ENCODE data around the gene SGK2. TPM values are rescaled to one million over a fixed set of nuclear protein-coding genes. Genes with fewer than 3 reads are reported as not detected.

SGK2 gene
- total and polyA plus RNA-seq, 2 experiments from 2014 or later = 0.42 TPM; not detected in 1

DNA sequence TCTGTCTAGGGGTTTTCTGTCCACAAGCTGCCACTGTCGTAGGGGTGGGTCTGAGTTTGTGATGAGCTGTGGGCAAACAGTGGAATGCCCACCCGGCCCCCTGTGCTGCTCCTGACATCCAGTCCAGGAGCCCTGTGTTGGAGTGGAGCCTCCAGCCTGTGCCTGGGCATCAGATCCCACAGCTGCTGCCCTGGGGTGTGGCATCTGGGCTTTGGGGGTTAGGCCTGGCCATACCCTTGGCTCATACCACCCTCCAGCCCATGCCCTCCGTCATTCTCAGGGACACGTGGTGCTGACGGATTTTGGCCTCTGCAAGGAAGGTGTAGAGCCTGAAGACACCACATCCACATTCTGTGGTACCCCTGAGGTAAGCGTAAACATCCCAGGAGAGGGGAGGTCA lies 12.9 kb downstream of the SGK2 start:
- H3K9me3 Mint-ChIP-seq = no peaks in the 10 kb centered on the region; the same call in 2 of the 3 replicates
- H3K4me3 Mint-ChIP-seq = no peak overlapping the region
- no peaks in the 10 kb centered on the region for H3F3A ChIP-seq (replicated peaks; ENCODE audit: low read depth)
- H3K36me3 Mint-ChIP-seq (ENCODE audit: low read depth) = no peaks in the 10 kb centered on the region
- no peaks in the 10 kb centered on the region for H3K4me1 Mint-ChIP-seq
- H3K36me3 ChIP-seq (ENCODE audit: insufficient read depth) = no peaks in the 10 kb centered on the region
- H3K9me2 ChIP-seq (ENCODE audit: insufficient read depth) = no peaks in the 10 kb centered on the region
- H3K27me3 ChIP-seq (ENCODE audit: insufficient read depth) = no peaks in the 10 kb centered on the region
- DNase-seq (ENCODE audit: low spot score) (no peak), ATAC-seq (no peak)
- H3K79me2 ChIP-seq (replicated peaks; ENCODE audit: insufficient read depth) = no peaks in the 10 kb centered on the region
- H3K4me3 ChIP-seq = no peak overlapping the region
- H4K20me1 ChIP-seq (replicated peaks; ENCODE audit: insufficient read depth) = no peaks in the 10 kb centered on the region
- no peak overlapping the region for H3K4me2 ChIP-seq
- H3K27ac ChIP-seq (ENCODE audit: low read depth) = no peak overlapping the region
- no peak overlapping the region for H3K27ac Mint-ChIP-seq
- no peaks in the 10 kb centered on the region for H3K4me1 ChIP-seq (ENCODE audit: insufficient read depth)
- peaks cover 6% of the 10 kb centered on the region for H3K27me3 Mint-ChIP-seq (ENCODE audit: insufficient read depth, low read depth, poor library complexity)
- TF ChIP-seq, protein P1, sequence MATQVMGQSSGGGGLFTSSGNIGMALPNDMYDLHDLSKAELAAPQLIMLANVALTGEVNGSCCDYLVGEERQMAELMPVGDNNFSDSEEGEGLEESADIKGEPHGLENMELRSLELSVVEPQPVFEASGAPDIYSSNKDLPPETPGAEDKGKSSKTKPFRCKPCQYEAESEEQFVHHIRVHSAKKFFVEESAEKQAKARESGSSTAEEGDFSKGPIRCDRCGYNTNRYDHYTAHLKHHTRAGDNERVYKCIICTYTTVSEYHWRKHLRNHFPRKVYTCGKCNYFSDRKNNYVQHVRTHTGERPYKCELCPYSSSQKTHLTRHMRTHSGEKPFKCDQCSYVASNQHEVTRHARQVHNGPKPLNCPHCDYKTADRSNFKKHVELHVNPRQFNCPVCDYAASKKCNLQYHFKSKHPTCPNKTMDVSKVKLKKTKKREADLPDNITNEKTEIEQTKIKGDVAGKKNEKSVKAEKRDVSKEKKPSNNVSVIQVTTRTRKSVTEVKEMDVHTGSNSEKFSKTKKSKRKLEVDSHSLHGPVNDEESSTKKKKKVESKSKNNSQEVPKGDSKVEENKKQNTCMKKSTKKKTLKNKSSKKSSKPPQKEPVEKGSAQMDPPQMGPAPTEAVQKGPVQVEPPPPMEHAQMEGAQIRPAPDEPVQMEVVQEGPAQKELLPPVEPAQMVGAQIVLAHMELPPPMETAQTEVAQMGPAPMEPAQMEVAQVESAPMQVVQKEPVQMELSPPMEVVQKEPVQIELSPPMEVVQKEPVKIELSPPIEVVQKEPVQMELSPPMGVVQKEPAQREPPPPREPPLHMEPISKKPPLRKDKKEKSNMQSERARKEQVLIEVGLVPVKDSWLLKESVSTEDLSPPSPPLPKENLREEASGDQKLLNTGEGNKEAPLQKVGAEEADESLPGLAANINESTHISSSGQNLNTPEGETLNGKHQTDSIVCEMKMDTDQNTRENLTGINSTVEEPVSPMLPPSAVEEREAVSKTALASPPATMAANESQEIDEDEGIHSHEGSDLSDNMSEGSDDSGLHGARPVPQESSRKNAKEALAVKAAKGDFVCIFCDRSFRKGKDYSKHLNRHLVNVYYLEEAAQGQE (IDR thresholded peaks at IDR 0.05; ENCODE audit: unreplicated experiment) = no peak
- TF ChIP-seq NANOG (IDR thresholded peaks at IDR 0.05; ENCODE audit: borderline replicate concordance) (no peak), JUNB (IDR thresholded peaks at IDR 0.05; ENCODE audit: unreplicated experiment) (no peak), EZH2 (IDR thresholded peaks at IDR 0.05; ENCODE audit: low read depth, unreplicated experiment) (no peak), ZNF331 (CRISPR knock-in tag; IDR thresholded peaks at IDR 0.05; ENCODE audit: low read depth) (no peak), CREB1 (CRISPR knock-in tag; IDR thresholded peaks at IDR 0.05; ENCODE audit: low read depth) (no peak), POLR2AphosphoS5 (IDR thresholded peaks at IDR 0.05; ENCODE audit: low read depth) (no peak), EZH2phosphoT487 (IDR thresholded peaks at IDR 0.05; ENCODE audit: unreplicated experiment) (no peak), ZNF114 (CRISPR knock-in tag; IDR thresholded peaks at IDR 0.05) (no peak), STAT1 (IDR thresholded peaks at IDR 0.05; ENCODE audit: unreplicated experiment) (no peak)
- TF ChIP-seq, protein P2, sequence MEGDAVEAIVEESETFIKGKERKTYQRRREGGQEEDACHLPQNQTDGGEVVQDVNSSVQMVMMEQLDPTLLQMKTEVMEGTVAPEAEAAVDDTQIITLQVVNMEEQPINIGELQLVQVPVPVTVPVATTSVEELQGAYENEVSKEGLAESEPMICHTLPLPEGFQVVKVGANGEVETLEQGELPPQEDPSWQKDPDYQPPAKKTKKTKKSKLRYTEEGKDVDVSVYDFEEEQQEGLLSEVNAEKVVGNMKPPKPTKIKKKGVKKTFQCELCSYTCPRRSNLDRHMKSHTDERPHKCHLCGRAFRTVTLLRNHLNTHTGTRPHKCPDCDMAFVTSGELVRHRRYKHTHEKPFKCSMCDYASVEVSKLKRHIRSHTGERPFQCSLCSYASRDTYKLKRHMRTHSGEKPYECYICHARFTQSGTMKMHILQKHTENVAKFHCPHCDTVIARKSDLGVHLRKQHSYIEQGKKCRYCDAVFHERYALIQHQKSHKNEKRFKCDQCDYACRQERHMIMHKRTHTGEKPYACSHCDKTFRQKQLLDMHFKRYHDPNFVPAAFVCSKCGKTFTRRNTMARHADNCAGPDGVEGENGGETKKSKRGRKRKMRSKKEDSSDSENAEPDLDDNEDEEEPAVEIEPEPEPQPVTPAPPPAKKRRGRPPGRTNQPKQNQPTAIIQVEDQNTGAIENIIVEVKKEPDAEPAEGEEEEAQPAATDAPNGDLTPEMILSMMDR (conservative IDR thresholded peaks at IDR 0.05; ENCODE audit: low read depth in 2 of 2) = no peak
- TF ChIP-seq, protein P3, sequence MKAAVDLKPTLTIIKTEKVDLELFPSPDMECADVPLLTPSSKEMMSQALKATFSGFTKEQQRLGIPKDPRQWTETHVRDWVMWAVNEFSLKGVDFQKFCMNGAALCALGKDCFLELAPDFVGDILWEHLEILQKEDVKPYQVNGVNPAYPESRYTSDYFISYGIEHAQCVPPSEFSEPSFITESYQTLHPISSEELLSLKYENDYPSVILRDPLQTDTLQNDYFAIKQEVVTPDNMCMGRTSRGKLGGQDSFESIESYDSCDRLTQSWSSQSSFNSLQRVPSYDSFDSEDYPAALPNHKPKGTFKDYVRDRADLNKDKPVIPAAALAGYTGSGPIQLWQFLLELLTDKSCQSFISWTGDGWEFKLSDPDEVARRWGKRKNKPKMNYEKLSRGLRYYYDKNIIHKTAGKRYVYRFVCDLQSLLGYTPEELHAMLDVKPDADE (IDR thresholded peaks at IDR 0.05) = no peak
- TF ChIP-seq, protein P4, sequence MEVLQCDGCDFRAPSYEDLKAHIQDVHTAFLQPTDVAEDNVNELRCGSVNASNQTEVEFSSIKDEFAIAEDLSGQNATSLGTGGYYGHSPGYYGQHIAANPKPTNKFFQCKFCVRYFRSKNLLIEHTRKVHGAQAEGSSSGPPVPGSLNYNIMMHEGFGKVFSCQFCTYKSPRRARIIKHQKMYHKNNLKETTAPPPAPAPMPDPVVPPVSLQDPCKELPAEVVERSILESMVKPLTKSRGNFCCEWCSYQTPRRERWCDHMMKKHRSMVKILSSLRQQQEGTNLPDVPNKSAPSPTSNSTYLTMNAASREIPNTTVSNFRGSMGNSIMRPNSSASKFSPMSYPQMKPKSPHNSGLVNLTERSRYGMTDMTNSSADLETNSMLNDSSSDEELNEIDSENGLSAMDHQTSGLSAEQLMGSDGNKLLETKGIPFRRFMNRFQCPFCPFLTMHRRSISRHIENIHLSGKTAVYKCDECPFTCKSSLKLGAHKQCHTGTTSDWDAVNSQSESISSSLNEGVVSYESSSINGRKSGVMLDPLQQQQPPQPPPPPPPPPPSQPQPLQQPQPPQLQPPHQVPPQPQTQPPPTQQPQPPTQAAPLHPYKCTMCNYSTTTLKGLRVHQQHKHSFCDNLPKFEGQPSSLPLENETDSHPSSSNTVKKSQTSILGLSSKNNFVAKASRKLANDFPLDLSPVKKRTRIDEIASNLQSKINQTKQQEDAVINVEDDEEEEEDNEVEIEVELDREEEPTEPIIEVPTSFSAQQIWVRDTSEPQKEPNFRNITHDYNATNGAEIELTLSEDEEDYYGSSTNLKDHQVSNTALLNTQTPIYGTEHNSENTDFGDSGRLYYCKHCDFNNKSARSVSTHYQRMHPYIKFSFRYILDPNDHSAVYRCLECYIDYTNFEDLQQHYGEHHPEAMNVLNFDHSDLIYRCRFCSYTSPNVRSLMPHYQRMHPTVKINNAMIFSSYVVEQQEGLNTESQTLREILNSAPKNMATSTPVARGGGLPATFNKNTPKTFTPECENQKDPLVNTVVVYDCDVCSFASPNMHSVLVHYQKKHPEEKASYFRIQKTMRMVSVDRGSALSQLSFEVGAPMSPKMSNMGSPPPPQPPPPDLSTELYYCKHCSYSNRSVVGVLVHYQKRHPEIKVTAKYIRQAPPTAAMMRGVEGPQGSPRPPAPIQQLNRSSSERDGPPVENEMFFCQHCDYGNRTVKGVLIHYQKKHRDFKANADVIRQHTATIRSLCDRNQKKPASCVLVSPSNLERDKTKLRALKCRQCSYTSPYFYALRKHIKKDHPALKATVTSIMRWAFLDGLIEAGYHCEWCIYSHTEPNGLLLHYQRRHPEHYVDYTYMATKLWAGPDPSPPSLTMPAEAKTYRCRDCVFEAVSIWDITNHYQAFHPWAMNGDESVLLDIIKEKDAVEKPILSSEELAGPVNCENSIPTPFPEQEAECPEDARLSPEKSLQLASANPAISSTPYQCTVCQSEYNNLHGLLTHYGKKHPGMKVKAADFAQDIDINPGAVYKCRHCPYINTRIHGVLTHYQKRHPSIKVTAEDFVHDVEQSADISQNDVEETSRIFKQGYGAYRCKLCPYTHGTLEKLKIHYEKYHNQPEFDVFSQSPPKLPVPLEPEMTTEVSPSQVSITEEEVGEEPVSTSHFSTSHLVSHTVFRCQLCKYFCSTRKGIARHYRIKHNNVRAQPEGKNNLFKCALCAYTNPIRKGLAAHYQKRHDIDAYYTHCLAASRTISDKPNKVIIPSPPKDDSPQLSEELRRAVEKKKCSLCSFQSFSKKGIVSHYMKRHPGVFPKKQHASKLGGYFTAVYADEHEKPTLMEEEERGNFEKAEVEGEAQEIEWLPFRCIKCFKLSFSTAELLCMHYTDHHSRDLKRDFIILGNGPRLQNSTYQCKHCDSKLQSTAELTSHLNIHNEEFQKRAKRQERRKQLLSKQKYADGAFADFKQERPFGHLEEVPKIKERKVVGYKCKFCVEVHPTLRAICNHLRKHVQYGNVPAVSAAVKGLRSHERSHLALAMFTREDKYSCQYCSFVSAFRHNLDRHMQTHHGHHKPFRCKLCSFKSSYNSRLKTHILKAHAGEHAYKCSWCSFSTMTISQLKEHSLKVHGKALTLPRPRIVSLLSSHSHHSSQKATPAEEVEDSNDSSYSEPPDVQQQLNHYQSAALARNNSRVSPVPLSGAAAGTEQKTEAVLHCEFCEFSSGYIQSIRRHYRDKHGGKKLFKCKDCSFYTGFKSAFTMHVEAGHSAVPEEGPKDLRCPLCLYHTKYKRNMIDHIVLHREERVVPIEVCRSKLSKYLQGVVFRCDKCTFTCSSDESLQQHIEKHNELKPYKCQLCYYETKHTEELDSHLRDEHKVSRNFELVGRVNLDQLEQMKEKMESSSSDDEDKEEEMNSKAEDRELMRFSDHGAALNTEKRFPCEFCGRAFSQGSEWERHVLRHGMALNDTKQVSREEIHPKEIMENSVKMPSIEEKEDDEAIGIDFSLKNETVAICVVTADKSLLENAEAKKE (CRISPR knock-in tag; IDR thresholded peaks at IDR 0.05) = no peak
- no peak overlapping the region for H2AFZ ChIP-seq

All from GM23338 (cell line).